OCI-LY1 (cell line): ENCODE measurements around the gene RAB21.

ENCODE experiments used
- H2AFZ ChIP-seq: fragments of 200-600 bp; sonication (generic), shearing (Covaris generic); 2 replicates; pipeline ENCODE4 v1.6.0; 2014; ENCODE audit warnings: antibody characterized with exemption, mild to moderate bottlenecking, low read length
- H3F3A ChIP-seq: fragments of 200-600 bp; sonication (generic), shearing (Covaris generic); 2 replicates; pipeline ENCODE4 v1.6.0; 2014; ENCODE audit warnings: mild to moderate bottlenecking, antibody characterized with exemption, low read length, moderate library complexity; ENCODE audit not compliant: insufficient read depth
- H3K27ac ChIP-seq: fragments of 200-600 bp; sonication (generic); 2 replicates; pipeline ENCODE4 v1.5.1; 2014; ENCODE audit warnings: low read length, mixed run types, mild to moderate bottlenecking, low read depth; ENCODE audit not compliant: poor library complexity, severe bottlenecking
- H3K27me3 ChIP-seq: fragments of 200-600 bp; sonication (generic); 2 replicates; pipeline ENCODE4 v1.6.0; 2014; ENCODE audit warnings: antibody characterized with exemption, mild to moderate bottlenecking, low read length, moderate library complexity; ENCODE audit not compliant: insufficient read depth
- H3K36me3 ChIP-seq: fragments of 200-600 bp; sonication (generic); 2 replicates; pipeline ENCODE4 v1.6.1; 2014; ENCODE audit warnings: mild to moderate bottlenecking, antibody characterized with exemption, low read length, moderate library complexity, mixed read lengths; ENCODE audit not compliant: insufficient read depth
- H3K4me1 ChIP-seq: fragments of 200-600 bp; sonication (generic); 2 replicates; pipeline ENCODE4 v1.5.1; 2014; ENCODE audit warnings: mild to moderate bottlenecking, low read length, moderate library complexity; ENCODE audit not compliant: insufficient read depth, severe bottlenecking
- H3K4me2 ChIP-seq: fragments of 200-600 bp; sonication (generic), shearing (Covaris generic); 2 replicates; pipeline ENCODE4 v1.6.1; 2014; ENCODE audit warnings: low read length
- H3K4me3 ChIP-seq: fragments of 200-600 bp; sonication (generic); 2 replicates; pipeline ENCODE4 v1.5.1; 2014; ENCODE audit warnings: low read length, low read depth, mild to moderate bottlenecking, mixed read lengths; ENCODE audit not compliant: poor library complexity, severe bottlenecking
- H3K79me2 ChIP-seq: fragments of 200-600 bp; shearing (Covaris generic); 2 replicates; pipeline ENCODE4 v1.6.1; 2016; ENCODE audit warnings: mixed run types, low read length, mixed read lengths; ENCODE audit not compliant: insufficient read depth
- H3K9ac ChIP-seq: fragments of 200-600 bp; sonication (generic), shearing (Covaris generic); 2 replicates; pipeline ENCODE4 v1.6.1; 2014; ENCODE audit warnings: mild to moderate bottlenecking, low read length, mixed read lengths
- H3K9me2 ChIP-seq: fragments of 200-600 bp; sonication (generic), shearing (Covaris generic); 2 replicates; pipeline ENCODE4 v1.6.1; 2014; ENCODE audit warnings: low read depth, mild to moderate bottlenecking, low read length, mixed read lengths
- H3K9me3 ChIP-seq: fragments of 200-600 bp; shearing (Covaris generic); 2 replicates; pipeline ENCODE4 v1.6.1; 2014; ENCODE audit warnings: low read length, mixed read lengths
- H4K20me1 ChIP-seq: fragments of 200-600 bp; sonication (generic), shearing (Covaris generic); 2 replicates; pipeline ENCODE4 v1.6.0; 2016; ENCODE audit warnings: mild to moderate bottlenecking, low read length; ENCODE audit not compliant: insufficient read depth
- EZH2 ChIP-seq: fragments of 200-600 bp; sonication (generic), shearing (Covaris generic); IDR thresholded peaks from 2 replicates; pipeline ENCODE4 v1.8.0; 2017; ENCODE audit warnings: borderline replicate concordance, mixed run types, mild to moderate bottlenecking, antibody characterized with exemption, low read length, moderate library complexity, mixed read lengths
- TF ChIP-seq, protein P1 (sequence below): fragments of 200-600 bp; sonication (generic), shearing (Covaris generic); IDR thresholded peaks from 2 replicates; pipeline ENCODE4 v1.5.1; 2017; ENCODE audit warnings: mild to moderate bottlenecking, antibody characterized with exemption, low read length, moderate library complexity, mixed read lengths

The RAB21 gene

DNA sequence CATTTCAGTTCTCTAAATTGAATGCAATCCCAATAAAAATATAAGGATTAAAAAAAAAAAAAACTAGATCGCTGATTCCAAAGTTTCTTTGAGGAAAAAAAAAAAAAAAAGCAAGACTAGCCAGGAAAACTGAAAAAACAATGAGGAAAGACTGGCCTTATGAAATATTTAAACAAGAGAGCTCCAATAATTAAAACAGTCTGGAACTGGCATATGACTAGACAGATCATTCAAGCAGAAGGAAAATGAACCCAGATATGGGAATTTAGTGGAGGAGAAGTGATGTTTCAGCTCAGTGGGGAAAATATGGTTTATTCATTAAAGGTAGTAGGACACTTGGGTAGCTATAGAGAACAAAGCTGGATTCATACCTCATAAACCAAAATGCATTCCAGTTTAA lies 42.9 kb downstream of the RAB21 start:
- Histone ChIP-seq H3K27ac (no peak overlapping the region), H3K9me3 (no peaks in the 10 kb centered on the region), H3K4me1 (no peaks in the 10 kb centered on the region), H3K4me2 (no peak overlapping the region), H3F3A (no peaks in the 10 kb centered on the region), H2AFZ (no peak overlapping the region), H3K79me2 (no peaks in the 10 kb centered on the region), H4K20me1 (no peaks in the 10 kb centered on the region), H3K9me2 (no peaks in the 10 kb centered on the region), H3K36me3 (no peaks in the 10 kb centered on the region), H3K4me3 (no peak overlapping the region), H3K27me3 (no peaks in the 10 kb centered on the region), H3K9ac (no peak overlapping the region)
- no peak for TF ChIP-seq EZH2
- TF ChIP-seq, protein P1, sequence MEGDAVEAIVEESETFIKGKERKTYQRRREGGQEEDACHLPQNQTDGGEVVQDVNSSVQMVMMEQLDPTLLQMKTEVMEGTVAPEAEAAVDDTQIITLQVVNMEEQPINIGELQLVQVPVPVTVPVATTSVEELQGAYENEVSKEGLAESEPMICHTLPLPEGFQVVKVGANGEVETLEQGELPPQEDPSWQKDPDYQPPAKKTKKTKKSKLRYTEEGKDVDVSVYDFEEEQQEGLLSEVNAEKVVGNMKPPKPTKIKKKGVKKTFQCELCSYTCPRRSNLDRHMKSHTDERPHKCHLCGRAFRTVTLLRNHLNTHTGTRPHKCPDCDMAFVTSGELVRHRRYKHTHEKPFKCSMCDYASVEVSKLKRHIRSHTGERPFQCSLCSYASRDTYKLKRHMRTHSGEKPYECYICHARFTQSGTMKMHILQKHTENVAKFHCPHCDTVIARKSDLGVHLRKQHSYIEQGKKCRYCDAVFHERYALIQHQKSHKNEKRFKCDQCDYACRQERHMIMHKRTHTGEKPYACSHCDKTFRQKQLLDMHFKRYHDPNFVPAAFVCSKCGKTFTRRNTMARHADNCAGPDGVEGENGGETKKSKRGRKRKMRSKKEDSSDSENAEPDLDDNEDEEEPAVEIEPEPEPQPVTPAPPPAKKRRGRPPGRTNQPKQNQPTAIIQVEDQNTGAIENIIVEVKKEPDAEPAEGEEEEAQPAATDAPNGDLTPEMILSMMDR: no peak

DNA sequence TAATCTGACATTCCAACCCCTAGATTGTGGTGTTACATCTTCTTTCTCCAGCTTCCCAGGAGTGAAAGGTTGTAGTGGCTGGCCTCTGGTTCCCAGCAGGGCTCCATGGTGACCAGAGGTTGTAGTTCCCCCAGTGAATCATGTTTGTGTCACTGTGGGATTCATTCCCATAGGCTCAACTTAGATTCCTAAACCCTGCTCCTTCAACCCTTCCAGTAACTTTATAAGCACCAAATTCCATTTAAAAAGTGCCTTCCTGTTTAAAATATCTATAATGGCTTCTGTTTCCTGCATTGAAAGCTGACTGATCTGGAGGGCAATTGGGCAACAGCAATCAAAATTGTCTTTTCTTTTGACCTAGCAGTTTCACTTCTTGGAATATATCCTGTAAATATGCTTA lies 44.4 kb downstream of the RAB21 start:
- no peak overlapping the region for H3K4me2 ChIP-seq
- no peak overlapping the region for H3K27ac ChIP-seq
- H3K9ac ChIP-seq: no peak overlapping the region

DNA sequence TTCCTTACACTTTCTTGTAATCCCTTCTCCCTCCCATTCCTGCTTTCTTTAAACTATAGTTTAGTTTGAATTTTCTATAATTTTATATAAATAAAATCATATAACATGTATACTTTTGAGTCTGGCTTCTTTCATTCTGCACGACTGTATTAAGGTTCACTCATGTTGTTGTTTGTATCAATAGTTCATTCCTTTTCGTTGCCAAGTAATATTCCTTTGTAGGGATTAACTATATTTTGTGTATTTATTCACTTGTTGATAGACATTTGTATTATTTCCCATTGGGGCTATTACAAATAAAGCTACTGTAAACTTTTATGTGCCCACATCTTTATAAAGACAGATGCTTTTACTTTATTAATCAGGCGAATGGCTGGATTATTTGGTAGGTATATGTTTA lies 45.5 kb downstream of the RAB21 start:
- Histone ChIP-seq H4K20me1 (no peaks in the 10 kb centered on the region), H3K4me1 (no peaks in the 10 kb centered on the region), H3K9ac (no peak overlapping the region), H3K36me3 (no peaks in the 10 kb centered on the region), H3K4me2 (no peak overlapping the region), H3K27ac (no peak overlapping the region), H3F3A (no peaks in the 10 kb centered on the region), H3K79me2 (no peaks in the 10 kb centered on the region), H3K27me3 (no peaks in the 10 kb centered on the region), H3K4me3 (no peak overlapping the region), H3K9me3 (no peaks in the 10 kb centered on the region), H2AFZ (no peak overlapping the region), H3K9me2 (no peaks in the 10 kb centered on the region)
- TF ChIP-seq, protein P1: no peak
- TF ChIP-seq EZH2: no peak

More for the DNA sequence above, 44.4 kb downstream of the RAB21 start:
- TF ChIP-seq EZH2: no peak
- TF ChIP-seq, protein P1: no peak
- no peak overlapping the region for H2AFZ ChIP-seq
- H3K36me3 ChIP-seq: no peaks in the 10 kb centered on the region
- no peaks in the 10 kb centered on the region for H3K9me2 ChIP-seq
- no peaks in the 10 kb centered on the region for H3K4me1 ChIP-seq
- no peaks in the 10 kb centered on the region for H3K9me3 ChIP-seq
- no peak overlapping the region for H3K4me3 ChIP-seq
- H3K27me3 ChIP-seq: no peaks in the 10 kb centered on the region
- no peaks in the 10 kb centered on the region for H3K79me2 ChIP-seq
- no peaks in the 10 kb centered on the region for H4K20me1 ChIP-seq
- no peaks in the 10 kb centered on the region for H3F3A ChIP-seq
